Panc1 (cell line): ENCODE data around the gene COL5A2. TPM values are rescaled to one million over a fixed set of nuclear protein-coding genes. Genes with fewer than 3 reads are reported as not detected.

ENCODE experiments used
- ATAC-seq: fragments of 200-7000 bp; cut with Tn5 transposase; 2 replicates; pipeline ENCODE4 v1.9.1; 2020; ENCODE audit warnings: mild to moderate bottlenecking, moderate library complexity
- BruUV-seq: library from RNA; stranded (reverse); fragments of 400-500 nt; replicated peaks from 2 replicates; lab custom pipeline; 2021; lab: Mats Ljungman, UMichigan
- CTCF ChIA-PET: fragments of 300-600 bp; sonication (Branson Sonifier 250); formaldehyde crosslinking; loops from one replicate; lab custom pipeline; 2022; ENCODE audit warnings: antibody characterized with exemption; lab: Charles Lee
- POLR2A ChIA-PET: fragments of 300-600 bp; sonication (Branson Sonifier 250); formaldehyde crosslinking; loops from one replicate; lab custom pipeline; 2022; ENCODE audit warnings: antibody characterized with exemption; lab: Charles Lee
- DNase-seq: peaks from one replicate; pipeline ENCODE4 v3.0.0-alpha.2; 2010; ENCODE audit warnings: low read depth, low spot score
- H3K27ac ChIP-seq: 2 replicates; pipeline ENCODE4 v1.5.1; 2011; ENCODE audit warnings: mild to moderate bottlenecking, low read length, inconsistent platforms
- H3K27me3 ChIP-seq: fragments of 200-500 bp; sonication (Bioruptor generic); 2 replicates; pipeline ENCODE4 v1.6.0; 2014; ENCODE audit warnings: low read length, inconsistent platforms; ENCODE audit not compliant: control insufficient read depth, insufficient read depth
- H3K36me3 ChIP-seq: fragments of 200-500 bp; sonication (Bioruptor generic); 2 replicates; pipeline ENCODE4 v1.5.1; 2014; ENCODE audit warnings: inconsistent platforms, mild to moderate bottlenecking, low read length, moderate library complexity; ENCODE audit not compliant: control insufficient read depth, insufficient read depth
- H3K4me1 ChIP-seq: 2 replicates; pipeline ENCODE4 v1.5.1; 2011; ENCODE audit warnings: inconsistent platforms, mild to moderate bottlenecking, low read length, moderate library complexity; ENCODE audit not compliant: control insufficient read depth, insufficient read depth
- H3K4me3 ChIP-seq, 2 experiments: 2 replicates each; pipeline ENCODE4 v1.5.1; 2011 to 2012; ENCODE audit warnings: low read depth in 2 of 2, low read length in 2 of 2, mild to moderate bottlenecking in 2 of 2, inconsistent platforms in 1 of 2, moderate library complexity in 1 of 2
- H3K9me3 ChIP-seq: fragments of 200-500 bp; sonication (Bioruptor generic); 2 replicates; pipeline ENCODE4 v1.5.1; 2014; ENCODE audit warnings: low read depth, mild to moderate bottlenecking, inconsistent platforms, low read length, moderate library complexity; ENCODE audit not compliant: control insufficient read depth, insufficient read depth
- CTCF ChIP-seq: fragments of 450-650 bp; IDR thresholded peaks from 2 replicates; pipeline ENCODE4 v1.5.1; 2017; ENCODE audit warnings: mild to moderate bottlenecking
- POLR2AphosphoS5 ChIP-seq: IDR thresholded peaks from 2 replicates; pipeline ENCODE4 v1.6.1; 2012; ENCODE audit warnings: mild to moderate bottlenecking, low read depth, low read length, moderate library complexity
- REST ChIP-seq, 2 experiments: IDR thresholded peaks; 2 replicates each; pipeline ENCODE4 v1.6.1; 2011 to 2012; ENCODE audit warnings: low read depth in 2 of 2, control low read depth in 1 of 2, low read length in 1 of 2, mild to moderate bottlenecking in 1 of 2, moderate library complexity in 1 of 2; ENCODE audit not compliant: insufficient read depth in 1 of 2
- SIN3A ChIP-seq: IDR thresholded peaks from 2 replicates; pipeline ENCODE4 v1.6.1; 2012; ENCODE audit warnings: low read depth, mild to moderate bottlenecking, low read length, moderate library complexity, borderline replicate concordance; ENCODE audit not compliant: insufficient read depth
- TCF7L2 ChIP-seq: IDR thresholded peaks from 2 replicates; pipeline ENCODE4 v1.6.1; 2011; ENCODE audit warnings: mild to moderate bottlenecking, low read depth, low read length, inconsistent platforms
- in situ Hi-C: cut with HindIII; loops from 2 replicates; pipeline ENCODE4 v1.10.0; 2016; ENCODE audit warnings: low sequenced_read_pairs, low pct_unique_long_range_greater_than_20kb
- intact Hi-C: fragments of 100-400 bp; cut with micrococcal nuclease; formaldehyde crosslinking; loops from one replicate; pipeline ENCODE4 v1.10.0; 2022; ENCODE audit not compliant: unreplicated experiment
- total RNA-seq: library from RNA; stranded (reverse); gene quantifications from one replicate; pipeline ENCODE4 v1.2.1, GENCODE V29; 2021; ENCODE audit not compliant: unreplicated experiment

COL5A2 gene
- total RNA-seq, 1 experiment from 2014 or later, result 144 TPM

DNA sequence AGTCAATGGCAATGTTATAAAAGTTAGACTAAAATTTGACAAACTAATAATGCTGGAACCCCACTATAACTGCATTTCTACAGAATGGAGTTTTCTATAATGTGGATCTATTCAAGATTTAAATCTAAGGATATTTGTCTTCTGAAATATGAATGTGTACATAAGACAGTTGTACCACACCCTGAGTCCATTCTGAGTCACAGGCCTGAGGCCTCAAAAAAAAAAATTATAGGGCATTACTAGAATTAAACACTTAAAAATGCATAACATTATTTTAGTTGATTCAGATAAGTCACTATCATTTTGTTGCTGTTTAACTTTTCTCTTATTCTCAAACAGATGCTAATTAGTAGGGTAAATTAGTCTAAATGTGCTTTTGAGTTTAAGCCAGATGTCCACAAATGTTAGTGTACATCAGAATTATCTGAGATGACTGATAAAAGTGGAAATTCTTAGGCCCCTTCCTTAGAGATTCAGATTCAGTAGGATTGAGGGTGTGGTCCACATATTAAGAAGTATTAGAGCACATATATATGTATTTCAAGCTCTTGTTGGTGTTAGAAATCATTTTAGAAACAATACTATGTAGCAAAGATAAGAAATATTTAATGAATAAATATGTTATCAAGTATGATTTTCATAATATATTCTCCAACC lies 42.4 kb upstream of the COL5A2 start:
- in situ Hi-C loops, result no loop called here
- Histone ChIP-seq H3K36me3 (no peaks in the 10 kb centered on the region), H3K27ac (peak overlapping the region; percentile 73), H3K4me3 (peak overlapping the region in 1 of 2 experiments; percentile 17; a peak in 2 of 4 replicates), H3K27me3 (no peaks in the 10 kb centered on the region), H3K9me3 (no peaks in the 10 kb centered on the region), H3K4me1 (peaks cover 15% of the 10 kb centered on the region)
- peak; percentile 64; the same call in 1 of the 2 replicates for ATAC-seq
- no TSS peak for BruUV-seq
- ChIA-PET CTCF (interaction anchor here (0.9 kb wide), 1 partner anchor 48 kb away, joined by 5 read pairs; no protein-coding TSS in a partner anchor), POLR2A (no interaction called here)
- no peak for DNase-seq
- TF ChIP-seq TCF7L2, result no peak
- no peak for TF ChIP-seq POLR2AphosphoS5
- TF ChIP-seq REST (IDR thresholded peaks at IDR 0.05; ENCODE audit: insufficient read depth in 1 of 2, low read depth in 2 of 2, low read length in 1 of 2), result no peak
- no peak for TF ChIP-seq CTCF
- TF ChIP-seq SIN3A, result no peak
- intact Hi-C loops, result no loop called here

GRCh38 chr2:189218236-189218635 lies 38.7 kb upstream of the COL5A2 start:
- Histone ChIP-seq H3K27ac (peak overlapping the region; percentile 64), H3K4me3 (no peak overlapping the region), H3K4me1 (peaks cover 20% of the 10 kb centered on the region), H3K9me3 (no peaks in the 10 kb centered on the region), H3K36me3 (no peaks in the 10 kb centered on the region; the same call in 1 of the 2 replicates), H3K27me3 (no peaks in the 10 kb centered on the region)
- POLR2A ChIA-PET, result interaction anchor here (1.1 kb wide), 1 partner anchor 43 kb away, joined by 3 read pairs; no protein-coding TSS in a partner anchor
- TF ChIP-seq CTCF, result no peak
- no peak for TF ChIP-seq POLR2AphosphoS5
- no peak for TF ChIP-seq SIN3A
- no peak for TF ChIP-seq REST (IDR thresholded peaks at IDR 0.05; ENCODE audit: insufficient read depth in 1 of 2, low read depth in 2 of 2, low read length in 1 of 2)
- no peak for TF ChIP-seq TCF7L2
- CTCF ChIA-PET, result no interaction called here
- intact Hi-C loops, result no loop called here
- in situ Hi-C loops, result no loop called here
- BruUV-seq, result no TSS peak
- ATAC-seq (no peak), DNase-seq (no peak)
